HCT116 (cell line): ENCODE data around the gene PPIG. TPM values are rescaled to one million over a fixed set of nuclear protein-coding genes. Genes with fewer than 3 reads are reported as not detected.

Experiments
- ATAC-seq: fragments of 200-7000 bp; cut with Tn5 transposase; 2 replicates; pipeline ENCODE4 v1.9.1; 2020; ENCODE audit warnings: mild to moderate bottlenecking, moderate library complexity
- BruUV-seq: library from RNA; stranded (reverse); fragments of 400-500 nt; replicated peaks from 2 replicates; lab custom pipeline; 2021; lab: Mats Ljungman, UMichigan
- CTCF ChIA-PET: fragments of 300-600 bp; sonication (Branson Sonifier 250); formaldehyde crosslinking; loops from one replicate; lab custom pipeline; 2021; ENCODE audit warnings: antibody characterized with exemption; lab: Charles Lee
- POLR2A ChIA-PET: fragments of 300-600, 350-600 bp; sonication (Branson Sonifier 250); formaldehyde crosslinking; loops from one replicate; lab custom pipeline; 2021; ENCODE audit warnings: antibody characterized with exemption; lab: Charles Lee
- RAD21 ChIA-PET, 2 experiments: fragments of 300-600 bp; sonication (Branson Sonifier 250); formaldehyde crosslinking; loops; one replicate each; lab custom pipeline; 2023; ENCODE audit warnings: low total read pairs in 2 of 2; ENCODE audit not compliant: uncharacterized antibody in 2 of 2, unreplicated experiment in 2 of 2, low non-redundant PET in 1 of 2; lab: Charles Lee
- DNase-seq: peaks from one replicate; pipeline ENCODE4 v3.0.0-alpha.2; 2010; ENCODE audit warnings: low read depth, low spot score
- H2AFZ ChIP-seq: fragments of 200-600 bp; shearing (Covaris generic), sonication (generic); 2 replicates; pipeline ENCODE4 v1.6.1; 2017; ENCODE audit warnings: low read depth, mixed run types, mixed read lengths, antibody characterized with exemption, low read length; ENCODE audit not compliant: poor library complexity, severe bottlenecking
- H3K27ac ChIP-seq: 2 replicates; pipeline ENCODE4 v1.5.1; 2012; ENCODE audit warnings: low read depth, low read length
- H3K27me3 ChIP-seq: fragments of 200-600 bp; sonication (generic); 2 replicates; pipeline ENCODE4 v1.6.1; 2016; ENCODE audit warnings: mixed run types, low read length, mixed read lengths; ENCODE audit not compliant: insufficient read depth
- H3K36me3 ChIP-seq, 2 experiments: fragments of 200-500 bp in 1 of 2; fragments of 200-600 bp in 1 of 2; sonication (Bioruptor generic) in 1 of 2; sonication (generic) in 1 of 2; 2 replicates each; pipeline versions ENCODE4 v1.5.1 to v1.6.1; 2014 to 2016; ENCODE audit warnings: low read length in 2 of 2, inconsistent platforms in 1 of 2, mixed read lengths in 1 of 2, mixed run types in 1 of 2; ENCODE audit not compliant: insufficient read depth in 2 of 2, control insufficient read depth in 1 of 2
- H3K4me1 ChIP-seq, 2 experiments: fragments of 200-600 bp in 1 of 2; sonication (generic) in 1 of 2; 2 replicates each; pipeline versions ENCODE4 v1.5.1 to v1.6.1; 2012 to 2017; ENCODE audit warnings: low read length in 2 of 2, inconsistent platforms in 1 of 2, mild to moderate bottlenecking in 1 of 2, mixed read lengths in 1 of 2, mixed run types in 1 of 2, moderate library complexity in 1 of 2; ENCODE audit not compliant: insufficient read depth in 2 of 2, control insufficient read depth in 1 of 2
- H3K4me2 ChIP-seq: fragments of 200-600 bp; sonication (generic); 2 replicates; pipeline ENCODE4 v1.6.1; 2017; ENCODE audit warnings: mixed run types, low read length, mixed read lengths
- H3K4me3 ChIP-seq, 2 experiments: fragments of 200-600 bp in 1 of 2; sonication (generic) in 1 of 2; replicated peaks in 1 of 2; 2 replicates each; pipeline ENCODE4 v1.5.1; 2011 to 2016; ENCODE audit warnings: low read length in 2 of 2, control low read depth in 1 of 2, low read depth in 1 of 2, mild to moderate bottlenecking in 1 of 2, mixed read lengths in 1 of 2, mixed run types in 1 of 2
- H3K79me2 ChIP-seq: fragments of 200-600 bp; sonication (generic); 2 replicates; pipeline ENCODE4 v1.6.1; 2017; ENCODE audit warnings: mild to moderate bottlenecking, mixed run types, low read length, moderate library complexity, mixed read lengths; ENCODE audit not compliant: insufficient read depth
- H3K9ac ChIP-seq: fragments of 200-600 bp; sonication (generic); 2 replicates; pipeline ENCODE4 v1.6.1; 2016; ENCODE audit warnings: low read length, mixed read lengths
- H3K9me2 ChIP-seq: fragments of 200-600 bp; sonication (generic), shearing (Covaris generic); 2 replicates; pipeline ENCODE4 v1.6.1; 2017; ENCODE audit warnings: mixed run types, mild to moderate bottlenecking, moderate library complexity; ENCODE audit not compliant: insufficient read depth
- H3K9me3 ChIP-seq, 2 experiments: fragments of 200-500 bp in 1 of 2; fragments of 200-600 bp in 1 of 2; sonication (Bioruptor generic) in 1 of 2; sonication (generic) in 1 of 2; 2 replicates each; pipeline ENCODE4 v1.6.1; 2014 to 2017; ENCODE audit warnings: low read length in 2 of 2, mixed read lengths in 2 of 2, inconsistent platforms in 1 of 2, low read depth in 1 of 2, mild to moderate bottlenecking in 1 of 2, mixed run types in 1 of 2, moderate library complexity in 1 of 2; ENCODE audit not compliant: control insufficient read depth in 1 of 2, insufficient read depth in 1 of 2
- H4K20me1 ChIP-seq: fragments of 200-600 bp; sonication (generic), shearing (Covaris generic); 2 replicates; pipeline ENCODE4 v1.6.1; 2017; ENCODE audit warnings: mixed run types, mild to moderate bottlenecking, moderate library complexity; ENCODE audit not compliant: insufficient read depth
- FOSL1 ChIP-seq: IDR thresholded peaks from 2 replicates; pipeline ENCODE4 v1.6.1; 2012; ENCODE audit warnings: low read depth
- POLR2AphosphoS5 ChIP-seq: IDR thresholded peaks from 2 replicates; pipeline ENCODE4 v1.6.1; 2011; ENCODE audit warnings: mild to moderate bottlenecking, low read depth, low read length, moderate library complexity
- SP1 ChIP-seq: IDR thresholded peaks from 2 replicates; pipeline ENCODE4 v1.6.1; 2012; ENCODE audit warnings: low read depth
- SRF ChIP-seq: IDR thresholded peaks from 2 replicates; pipeline ENCODE4 v1.6.1; 2012; ENCODE audit warnings: low read depth
- TCF7L2 ChIP-seq: IDR thresholded peaks from 2 replicates; pipeline ENCODE4 v1.7.0; 2011; ENCODE audit warnings: borderline replicate concordance, inconsistent platforms; ENCODE audit not compliant: insufficient read depth, insufficient read length; ENCODE audit errors: extremely low read depth
- YY1 ChIP-seq: IDR thresholded peaks from 2 replicates; pipeline ENCODE4 v1.6.1; 2011; ENCODE audit warnings: low read length, low read depth, moderate library complexity, mild to moderate bottlenecking; ENCODE audit not compliant: insufficient replicate concordance; ENCODE audit errors: extremely low read depth
- ZFX ChIP-seq: fragments of 450-650 bp; IDR thresholded peaks from 2 replicates; pipeline ENCODE4 v1.6.1; 2017
- ZNF274 ChIP-seq: fragments of 200-500 bp; sonication (Bioruptor generic); IDR thresholded peaks from 2 replicates; pipeline ENCODE4 v1.6.1; 2014; ENCODE audit warnings: mild to moderate bottlenecking, low read depth, low read length, inconsistent platforms
- intact Hi-C: fragments of 100-400 bp; cut with micrococcal nuclease; formaldehyde crosslinking; loops from 2 replicates; pipeline ENCODE4 v1.10.0; 2022
- total RNA-seq: library from RNA; stranded (reverse); gene quantifications from one replicate; pipeline ENCODE4 v1.2.1, GENCODE V29; 2021; ENCODE audit not compliant: unreplicated experiment
- TF ChIP-seq, protein P1 (sequence below), 3 experiments: fragments of 200-600 bp in 1 of 3; sonication (generic) in 1 of 3; IDR thresholded peaks in 2 of 3; conservative IDR thresholded peaks in 1 of 3; 2 replicates each; pipeline ENCODE4 v1.5.1; 2012 to 2017; ENCODE audit warnings: low read depth in 2 of 3, low read length in 2 of 3, antibody characterized with exemption in 1 of 3, borderline replicate concordance in 1 of 3, control low read depth in 1 of 3, mild to moderate bottlenecking in 1 of 3, mixed read lengths in 1 of 3, mixed run types in 1 of 3, moderate library complexity in 1 of 3; ENCODE audit not compliant: insufficient read depth in 1 of 3

PPIG gene
- total RNA-seq, 1 experiment from 2014 or later = 55.3 TPM

DNA sequence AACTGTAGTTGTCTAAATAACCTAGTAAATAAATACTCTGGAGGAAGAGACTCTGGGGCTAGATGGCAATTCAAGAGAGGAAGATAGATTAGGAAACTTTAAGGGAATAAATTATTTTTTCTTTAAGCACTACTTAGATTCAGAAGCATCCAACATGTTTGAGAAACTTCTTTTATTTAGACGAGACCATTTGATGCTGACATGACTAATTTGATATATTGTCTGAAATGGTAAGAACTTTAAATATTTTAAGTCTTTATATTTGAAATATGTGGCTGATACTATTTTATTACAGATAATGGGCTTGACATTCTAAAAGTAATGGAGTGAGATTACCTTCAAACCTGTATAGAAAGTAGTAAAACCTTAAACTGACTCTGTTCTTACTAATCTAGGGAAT is 36.4 kb downstream of the PPIG start:
- Histone ChIP-seq H3K4me2 (no peak overlapping the region), H3K36me3 (peaks cover under 1 to 15% of the 10 kb centered on the region in 2 experiments; a peak in 2 of 4 replicates), H3K4me1 (no peaks in the 10 kb centered on the region), H3K4me3 (no peak overlapping the region), H3K9me3 (no peaks in the 10 kb centered on the region), H4K20me1 (no peaks in the 10 kb centered on the region), H3K27ac (no peak overlapping the region), H3K9me2 (no peaks in the 10 kb centered on the region), H3K27me3 (no peaks in the 10 kb centered on the region), H2AFZ (no peak overlapping the region), H3K9ac (no peak overlapping the region), H3K79me2 (peaks cover 71% of the 10 kb centered on the region)
- ChIA-PET POLR2A (interaction anchor here (0.6 kb wide), 1 partner anchor 161 kb away, joined by 3 read pairs; no protein-coding TSS in a partner anchor), RAD21 (no interaction called here), CTCF (no interaction called here)
- ATAC-seq (no peak), DNase-seq (no peak)
- TF ChIP-seq SP1 (no peak), FOSL1 (no peak), ZNF274 (no peak), YY1 (no peak), SRF (no peak), ZFX (no peak), TCF7L2 (no peak), POLR2AphosphoS5 (no peak)
- TF ChIP-seq, protein P1, sequence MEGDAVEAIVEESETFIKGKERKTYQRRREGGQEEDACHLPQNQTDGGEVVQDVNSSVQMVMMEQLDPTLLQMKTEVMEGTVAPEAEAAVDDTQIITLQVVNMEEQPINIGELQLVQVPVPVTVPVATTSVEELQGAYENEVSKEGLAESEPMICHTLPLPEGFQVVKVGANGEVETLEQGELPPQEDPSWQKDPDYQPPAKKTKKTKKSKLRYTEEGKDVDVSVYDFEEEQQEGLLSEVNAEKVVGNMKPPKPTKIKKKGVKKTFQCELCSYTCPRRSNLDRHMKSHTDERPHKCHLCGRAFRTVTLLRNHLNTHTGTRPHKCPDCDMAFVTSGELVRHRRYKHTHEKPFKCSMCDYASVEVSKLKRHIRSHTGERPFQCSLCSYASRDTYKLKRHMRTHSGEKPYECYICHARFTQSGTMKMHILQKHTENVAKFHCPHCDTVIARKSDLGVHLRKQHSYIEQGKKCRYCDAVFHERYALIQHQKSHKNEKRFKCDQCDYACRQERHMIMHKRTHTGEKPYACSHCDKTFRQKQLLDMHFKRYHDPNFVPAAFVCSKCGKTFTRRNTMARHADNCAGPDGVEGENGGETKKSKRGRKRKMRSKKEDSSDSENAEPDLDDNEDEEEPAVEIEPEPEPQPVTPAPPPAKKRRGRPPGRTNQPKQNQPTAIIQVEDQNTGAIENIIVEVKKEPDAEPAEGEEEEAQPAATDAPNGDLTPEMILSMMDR (IDR thresholded peaks at IDR 0.05 in 2 of 3, conservative IDR thresholded peaks at IDR 0.05 in 1 of 3; ENCODE audit: borderline replicate concordance in 1 of 3, insufficient read depth in 1 of 3, low read depth in 2 of 3, low read length in 2 of 3) = no peak
- intact Hi-C loops = no loop called here
- BruUV-seq = no TSS peak
